Measurements from ENCODE around the gene MYO1G.

- no peak for TF ChIP-seq CTCF (IDR thresholded peaks at IDR 0.05)
- no peak for TF ChIP-seq POLR2A (IDR thresholded peaks at IDR 0.05)
Observed at GRCh38 chr7:44944821-44945220, 34.0 kb downstream of the MYO1G start.

All from Peyer's patch (tissue), 4 donors.